SK-N-SH (cell line): ENCODE data around the gene LRRC26.

Experiments used
- EP300 ChIP-seq, 2 experiments: IDR thresholded peaks; 2 replicates each; pipeline versions ENCODE4 v1.4.0 to v1.6.1; 2012; ENCODE audit warnings: borderline replicate concordance in 1 of 2, low read depth in 1 of 2, low read length in 1 of 2
- MEF2A ChIP-seq: IDR thresholded peaks from 2 replicates; pipeline ENCODE4 v1.4.0; 2012; ENCODE audit warnings: low read depth, borderline replicate concordance
- MXI1 ChIP-seq: IDR thresholded peaks from 2 replicates; pipeline ENCODE4 v1.6.1; 2012; ENCODE audit warnings: mild to moderate bottlenecking, low read depth, low read length, improper control_type of control experiment
- RXRA ChIP-seq: IDR thresholded peaks from 2 replicates; pipeline ENCODE4 v1.4.0; 2012; ENCODE audit warnings: low read depth, mild to moderate bottlenecking, borderline replicate concordance
- SMC3 ChIP-seq: IDR thresholded peaks from 2 replicates; pipeline ENCODE4 v1.6.1; 2012; ENCODE audit warnings: low read depth, low read length, improper control_type of control experiment
- TCF12 ChIP-seq: IDR thresholded peaks from 2 replicates; pipeline ENCODE4 v1.4.0; 2012
- TF ChIP-seq, protein P1 (sequence below): fragments of 200-600 bp; sonication (generic); IDR thresholded peaks from 2 replicates; pipeline ENCODE4 v1.6.1; 2017; ENCODE audit warnings: antibody characterized with exemption, mild to moderate bottlenecking, moderate library complexity

DNA sequence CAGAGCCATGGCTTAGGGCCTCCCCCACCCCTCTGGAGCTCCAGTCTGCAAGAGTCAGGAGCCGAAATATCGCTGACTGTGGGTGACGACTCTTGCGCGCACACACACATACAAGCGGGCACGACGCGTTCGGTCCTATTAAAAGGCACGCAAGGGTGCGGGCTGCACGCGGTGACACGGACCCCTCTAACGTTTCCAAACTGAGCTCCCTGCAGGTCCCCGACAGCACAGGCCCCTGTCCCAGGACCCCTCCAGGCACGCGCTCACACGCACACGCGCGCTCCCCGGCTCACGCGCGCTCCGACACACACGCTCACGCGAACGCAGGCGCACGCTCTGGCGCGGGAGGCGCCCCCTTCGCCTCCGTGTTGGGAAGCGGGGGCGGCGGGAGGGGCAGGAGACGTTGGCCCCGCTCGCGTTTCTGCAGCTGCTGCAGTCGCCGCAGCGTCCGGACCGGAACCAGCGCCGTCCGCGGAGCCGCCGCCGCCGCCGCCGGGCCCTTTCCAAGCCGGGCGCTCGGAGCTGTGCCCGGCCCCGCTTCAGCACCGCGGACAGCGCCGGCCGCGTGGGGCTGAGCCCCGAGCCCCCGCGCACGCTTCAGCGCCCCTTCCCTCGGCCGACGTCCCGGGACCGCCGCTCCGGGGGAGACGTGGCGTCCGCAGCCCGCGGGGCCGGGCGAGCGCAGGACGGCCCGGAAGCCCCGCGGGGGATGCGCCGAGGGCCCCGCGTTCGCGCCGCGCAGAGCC is 31.0 kb downstream of the LRRC26 start, which contains the start of gene GRIN1:
- TF ChIP-seq MXI1 = no peak
- TF ChIP-seq, protein P1, sequence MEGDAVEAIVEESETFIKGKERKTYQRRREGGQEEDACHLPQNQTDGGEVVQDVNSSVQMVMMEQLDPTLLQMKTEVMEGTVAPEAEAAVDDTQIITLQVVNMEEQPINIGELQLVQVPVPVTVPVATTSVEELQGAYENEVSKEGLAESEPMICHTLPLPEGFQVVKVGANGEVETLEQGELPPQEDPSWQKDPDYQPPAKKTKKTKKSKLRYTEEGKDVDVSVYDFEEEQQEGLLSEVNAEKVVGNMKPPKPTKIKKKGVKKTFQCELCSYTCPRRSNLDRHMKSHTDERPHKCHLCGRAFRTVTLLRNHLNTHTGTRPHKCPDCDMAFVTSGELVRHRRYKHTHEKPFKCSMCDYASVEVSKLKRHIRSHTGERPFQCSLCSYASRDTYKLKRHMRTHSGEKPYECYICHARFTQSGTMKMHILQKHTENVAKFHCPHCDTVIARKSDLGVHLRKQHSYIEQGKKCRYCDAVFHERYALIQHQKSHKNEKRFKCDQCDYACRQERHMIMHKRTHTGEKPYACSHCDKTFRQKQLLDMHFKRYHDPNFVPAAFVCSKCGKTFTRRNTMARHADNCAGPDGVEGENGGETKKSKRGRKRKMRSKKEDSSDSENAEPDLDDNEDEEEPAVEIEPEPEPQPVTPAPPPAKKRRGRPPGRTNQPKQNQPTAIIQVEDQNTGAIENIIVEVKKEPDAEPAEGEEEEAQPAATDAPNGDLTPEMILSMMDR = no peak
- no peak for TF ChIP-seq MEF2A
- TF ChIP-seq RXRA = no peak
- no peak for TF ChIP-seq TCF12
- TF ChIP-seq SMC3 = no peak
- no peak for TF ChIP-seq EP300 (IDR thresholded peaks at IDR 0.05; ENCODE audit: borderline replicate concordance in 1 of 2, low read depth in 1 of 2, low read length in 1 of 2)
